Choroid plexus epithelial cell (primary cell): Measurements from ENCODE around the gene CIAO3.
A peak's percentile ranks its signal among the peaks of the same experiment; 100 is the strongest.

Experiments used
- DNase-seq: peaks from one replicate; pipeline ENCODE4 v3.0.0-alpha.2; 2010; ENCODE audit warnings: low read depth
- H3K4me3 ChIP-seq: 2 replicates; pipeline ENCODE4 v1.5.1; 2011; ENCODE audit warnings: low read depth, mild to moderate bottlenecking, control low read depth, low read length, moderate library complexity
- TF ChIP-seq, protein P1 (sequence below): conservative IDR thresholded peaks from 2 replicates; pipeline ENCODE4 v1.5.1; 2011; ENCODE audit warnings: low read depth, mild to moderate bottlenecking, control low read depth, inconsistent platforms, low read length, moderate library complexity

CIAO3 gene

GRCh38 chr16:684961-685696 lies 55.7 kb downstream of the CIAO3 start:
- TF ChIP-seq, protein P1, sequence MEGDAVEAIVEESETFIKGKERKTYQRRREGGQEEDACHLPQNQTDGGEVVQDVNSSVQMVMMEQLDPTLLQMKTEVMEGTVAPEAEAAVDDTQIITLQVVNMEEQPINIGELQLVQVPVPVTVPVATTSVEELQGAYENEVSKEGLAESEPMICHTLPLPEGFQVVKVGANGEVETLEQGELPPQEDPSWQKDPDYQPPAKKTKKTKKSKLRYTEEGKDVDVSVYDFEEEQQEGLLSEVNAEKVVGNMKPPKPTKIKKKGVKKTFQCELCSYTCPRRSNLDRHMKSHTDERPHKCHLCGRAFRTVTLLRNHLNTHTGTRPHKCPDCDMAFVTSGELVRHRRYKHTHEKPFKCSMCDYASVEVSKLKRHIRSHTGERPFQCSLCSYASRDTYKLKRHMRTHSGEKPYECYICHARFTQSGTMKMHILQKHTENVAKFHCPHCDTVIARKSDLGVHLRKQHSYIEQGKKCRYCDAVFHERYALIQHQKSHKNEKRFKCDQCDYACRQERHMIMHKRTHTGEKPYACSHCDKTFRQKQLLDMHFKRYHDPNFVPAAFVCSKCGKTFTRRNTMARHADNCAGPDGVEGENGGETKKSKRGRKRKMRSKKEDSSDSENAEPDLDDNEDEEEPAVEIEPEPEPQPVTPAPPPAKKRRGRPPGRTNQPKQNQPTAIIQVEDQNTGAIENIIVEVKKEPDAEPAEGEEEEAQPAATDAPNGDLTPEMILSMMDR = no peak
- peak overlapping the region; percentile 69 for H3K4me3 ChIP-seq
- DNase-seq = no peak

DNA sequence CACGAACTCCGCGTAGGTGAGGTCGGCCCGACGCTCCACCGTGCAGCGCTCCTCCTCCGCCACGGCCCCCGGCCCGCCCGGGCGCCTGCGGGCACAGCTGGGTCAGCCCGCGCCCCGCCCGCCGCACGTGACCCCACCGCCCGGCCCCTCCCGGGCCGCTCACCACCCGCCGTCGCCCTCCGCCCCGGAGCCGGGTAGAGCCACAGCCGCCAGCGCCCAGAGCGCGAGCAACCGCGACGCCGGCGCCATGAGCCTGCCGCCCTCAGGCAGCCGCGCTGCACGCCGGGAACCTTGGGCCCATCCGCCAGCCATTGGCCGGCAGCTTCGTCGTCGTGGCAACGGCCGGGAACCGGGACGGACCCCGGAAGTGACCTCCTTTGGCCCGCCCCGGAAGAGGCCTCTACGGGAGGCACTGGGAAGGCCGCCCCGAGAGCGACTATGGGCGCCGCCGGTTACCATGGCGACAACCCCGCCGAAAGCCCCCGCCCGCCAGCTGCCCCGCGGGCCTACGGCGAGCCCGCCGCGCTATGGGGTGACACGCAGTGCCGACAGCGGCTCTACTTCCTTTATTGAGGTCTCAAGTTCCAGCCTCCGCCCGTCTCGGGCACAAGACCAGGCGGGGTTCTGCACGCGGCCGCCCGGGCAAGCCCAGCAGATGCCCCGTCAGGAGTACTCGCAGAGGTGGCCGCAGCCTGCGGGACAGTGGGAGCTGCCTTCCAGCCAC lies 56.6 kb downstream of the CIAO3 start, which contains the start of gene JMJD8:
Gene JMJD8, minus strand, starts transcription at position 264 of the 724 bp plus-strand sequence. Its CDS starts 15 bp downstream, at position 249.
- peak; percentile 97 for DNase-seq
- TF ChIP-seq, protein P1 = no peak
- H3K4me3 ChIP-seq = peak within 1 kb of the TSS; percentile 69

GRCh38 chr16:683396-684070 lies 57.3 kb downstream of the CIAO3 start:
- no peak for DNase-seq
- peak overlapping the region; percentile 69 for H3K4me3 ChIP-seq

GRCh38 chr16:682493-683395 lies 58.1 kb downstream of the CIAO3 start:
- peak overlapping the region; percentile 69 for H3K4me3 ChIP-seq
- DNase-seq = no peak
- TF ChIP-seq, protein P1 = no peak

More at GRCh38 chr16:683396-684070, 57.3 kb downstream of the CIAO3 start:
- TF ChIP-seq, protein P1 = no peak

DNA sequence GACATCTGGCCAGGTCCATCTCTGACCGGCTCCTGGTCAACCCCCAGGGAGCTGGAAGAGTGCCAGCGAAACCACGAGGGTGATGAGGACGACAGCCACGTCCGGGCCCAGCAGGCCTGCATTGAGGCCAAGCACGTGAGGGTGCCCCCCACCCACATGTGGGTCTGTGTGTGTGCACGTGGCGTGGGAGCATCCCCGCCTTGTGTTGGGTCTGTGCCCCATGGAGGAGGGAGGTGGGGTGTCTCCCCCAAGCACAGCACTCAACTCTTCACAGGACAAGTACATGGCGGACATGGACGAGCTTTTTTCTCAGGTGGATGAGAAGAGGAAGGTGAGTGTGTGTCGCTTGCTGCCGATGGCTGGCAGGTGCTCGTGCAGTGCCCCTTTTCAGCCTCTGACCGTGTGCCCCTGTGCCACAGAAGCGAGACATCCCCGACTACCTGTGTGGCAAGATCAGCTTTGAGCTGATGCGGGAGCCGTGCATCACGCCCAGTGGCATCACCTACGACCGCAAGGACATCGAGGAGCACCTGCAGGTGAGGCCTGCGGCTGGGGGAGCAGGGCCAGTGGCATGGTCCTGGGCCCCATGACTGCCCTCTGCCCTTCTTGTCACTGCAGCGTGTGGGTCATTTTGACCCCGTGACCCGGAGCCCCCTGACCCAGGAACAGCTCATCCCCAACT lies 58.9 kb downstream of the CIAO3 start:
- DNase-seq = peak; percentile 66
- TF ChIP-seq, protein P1 = no peak
- H3K4me3 ChIP-seq = peak overlapping the region; percentile 82
